Colon (tissue), 2 donors: ENCODE measurements around the gene SUN1.
"Not testable (repeated sequence)": the region's sequence is repeated elsewhere in the genome, so short reads cannot be mapped to it uniquely, and the experiment has no call there.

Experiments
- FAIRE-seq: peaks from 2 replicates; lab custom pipeline; 2012; peaks lifted over from hg19 to GRCh38; lab: Jason Lieb, UNC
- donor health status: control.
- donor health status: control.

Gene SUN1

GRCh38 chr7:907158-907980 lies 75.1 kb downstream of the SUN1 start:
- FAIRE-seq: no peak

GRCh38 chr7:908159-908581 lies 75.9 kb downstream of the SUN1 start:
- FAIRE-seq: no peak

GRCh38 chr7:908591-909357 lies 76.5 kb downstream of the SUN1 start:
- FAIRE-seq: not testable (repeated sequence)

GRCh38 chr7:909358-910329 lies 77.4 kb downstream of the SUN1 start:
- FAIRE-seq: no peak

- FAIRE-seq: no peak
These were observed 78.2 kb downstream of the SUN1 start for GRCh38 chr7:910441-910861.

GRCh38 chr7:910931-911431 lies 78.7 kb downstream of the SUN1 start:
- no peak for FAIRE-seq

- FAIRE-seq: no peak
These were observed 79.7 kb downstream of the SUN1 start for GRCh38 chr7:911791-912480.

- FAIRE-seq: peak; percentile 61
These were observed 81.7 kb downstream of the SUN1 start for GRCh38 chr7:913736-914520.

GRCh38 chr7:914521-915194 lies 82.4 kb downstream of the SUN1 start:
- no peak for FAIRE-seq

- FAIRE-seq: no peak
These were observed 83.3 kb downstream of the SUN1 start for GRCh38 chr7:915291-916218.

GRCh38 chr7:916291-916941 lies 84.1 kb downstream of the SUN1 start:
- no peak for FAIRE-seq

GRCh38 chr7:917255-918117 lies 85.2 kb downstream of the SUN1 start:
- no peak for FAIRE-seq

GRCh38 chr7:918118-918425 lies 85.8 kb downstream of the SUN1 start:
- no peak for FAIRE-seq

- FAIRE-seq: no peak
These were observed 86.3 kb downstream of the SUN1 start for GRCh38 chr7:918441-919113.

GRCh38 chr7:919114-919442 lies 86.8 kb downstream of the SUN1 start:
- FAIRE-seq: no peak

- FAIRE-seq: no peak
These were observed 87.7 kb downstream of the SUN1 start for GRCh38 chr7:919924-920341.
